Activated CD8-positive, alpha-beta T cell treated with anti-CD3 and anti-CD28 coated beads, Interleukin-2, amount 10 ng/mL, durations not matched to agents 7 days and 5 days (primary cell): ENCODE measurements around the gene ACY1. TPM values are rescaled to one million over a fixed set of nuclear protein-coding genes. Genes with fewer than 3 reads are reported as not detected.
A peak's percentile ranks its signal among the peaks of the same experiment; 100 is the strongest.

Source experiments
- ATAC-seq: fragments of 150-1000 bp; cut with Tn5 transposase; one replicate; pipeline ENCODE4 v1.10.0; 2021; ENCODE audit warnings: moderate library complexity
- CTCF ChIA-PET: fragments of 350-600 bp; sonication (Branson Sonifier 250); formaldehyde crosslinking; loops from one replicate; lab custom pipeline; 2021; ENCODE audit warnings: antibody characterized with exemption; lab: Charles Lee
- POLR2A ChIA-PET: fragments of 350-600 bp; sonication (Branson Sonifier 250); formaldehyde crosslinking; loops from one replicate; lab custom pipeline; 2021; ENCODE audit warnings: antibody characterized with exemption; lab: Charles Lee
- DNase-seq: peaks from one replicate; pipeline ENCODE4 v3.0.0-alpha.2; 2020
- H3K27ac Mint-ChIP-seq: one replicate; pipeline ENCODE4 v1.8.0; 2021; ENCODE audit warnings: mild to moderate bottlenecking, mixed read lengths
- H3K27me3 Mint-ChIP-seq: one replicate; pipeline ENCODE4 v1.8.0; 2021; ENCODE audit warnings: low read depth, mixed read lengths
- H3K36me3 Mint-ChIP-seq: one replicate; pipeline ENCODE4 v1.8.0; 2021; ENCODE audit warnings: low read depth, mixed read lengths
- H3K4me1 Mint-ChIP-seq: one replicate; pipeline ENCODE4 v1.8.0; 2021; ENCODE audit warnings: low read depth, mixed read lengths
- H3K4me3 Mint-ChIP-seq: one replicate; pipeline ENCODE4 v1.8.0; 2021; ENCODE audit warnings: mild to moderate bottlenecking, mixed read lengths
- H3K9me3 Mint-ChIP-seq: one replicate; pipeline ENCODE4 v1.8.0; 2022; ENCODE audit warnings: mixed read lengths; ENCODE audit not compliant: insufficient read depth
- total RNA-seq, 2 experiments: library from RNA; stranded (reverse); gene quantifications; one replicate each; pipeline ENCODE4 v1.2.3, GENCODE V29; 2021

ACY1 gene
- total RNA-seq, 2 experiments from 2014 or later = 17.4 to 21.2 TPM

GRCh38 chr3:51967384-51968169 lies 15.8 kb upstream of the ACY1 start, which contains the start of gene PCBP4:
TSS of gene PCBP4 (minus strand) at chr3:51967454. CDS start at chr3:51961240, 6,214 bp downstream.
- peak; percentile 45 for DNase-seq

GRCh38 chr3:51968170-51968775 lies 15.1 kb upstream of the ACY1 start:
- no peak for ATAC-seq
- CTCF ChIA-PET = interaction anchor here (3.8 to 4.0 kb wide), 2 partner anchors 14 to 26 kb away, joined by 14 to 19 read pairs; partner anchors contain the start of genes ACY1, PARP3 and RRP9
- peaks cover 3% of the 10 kb centered on the region for H3K27me3 Mint-ChIP-seq
- no peak overlapping the region for H3K27ac Mint-ChIP-seq
- POLR2A ChIA-PET = no interaction called here
- H3K36me3 Mint-ChIP-seq = no peaks in the 10 kb centered on the region
- no peak for DNase-seq
- peak overlapping the region; percentile 75 for H3K4me3 Mint-ChIP-seq
- H3K9me3 Mint-ChIP-seq = no peaks in the 10 kb centered on the region
- peaks cover 21% of the 10 kb centered on the region for H3K4me1 Mint-ChIP-seq

More at GRCh38 chr3:51967384-51968169, 15.8 kb upstream of the ACY1 start, which contains the start of gene PCBP4:
- peaks cover 21% of the 10 kb centered on the region for H3K4me1 Mint-ChIP-seq
- H3K27ac Mint-ChIP-seq = peak within 1 kb of the TSS; percentile 64
- H3K27me3 Mint-ChIP-seq = peaks cover 6% of the 10 kb centered on the region
- no peaks in the 10 kb centered on the region for H3K9me3 Mint-ChIP-seq
- H3K4me3 Mint-ChIP-seq = peak within 1 kb of the TSS; percentile 75
- ChIA-PET POLR2A (interaction anchor here (1.1 kb wide), 1 partner anchor 28 kb away, joined by 3 read pairs; the partner anchor contains the start of gene RPL29), CTCF (interaction anchor here (3.8 to 4.0 kb wide), 2 partner anchors 15 to 25 kb away, joined by 14 to 19 read pairs; partner anchors contain the start of genes ACY1, PARP3 and RRP9)
- no peaks in the 10 kb centered on the region for H3K36me3 Mint-ChIP-seq
- peak; percentile 62 for ATAC-seq

DNA sequence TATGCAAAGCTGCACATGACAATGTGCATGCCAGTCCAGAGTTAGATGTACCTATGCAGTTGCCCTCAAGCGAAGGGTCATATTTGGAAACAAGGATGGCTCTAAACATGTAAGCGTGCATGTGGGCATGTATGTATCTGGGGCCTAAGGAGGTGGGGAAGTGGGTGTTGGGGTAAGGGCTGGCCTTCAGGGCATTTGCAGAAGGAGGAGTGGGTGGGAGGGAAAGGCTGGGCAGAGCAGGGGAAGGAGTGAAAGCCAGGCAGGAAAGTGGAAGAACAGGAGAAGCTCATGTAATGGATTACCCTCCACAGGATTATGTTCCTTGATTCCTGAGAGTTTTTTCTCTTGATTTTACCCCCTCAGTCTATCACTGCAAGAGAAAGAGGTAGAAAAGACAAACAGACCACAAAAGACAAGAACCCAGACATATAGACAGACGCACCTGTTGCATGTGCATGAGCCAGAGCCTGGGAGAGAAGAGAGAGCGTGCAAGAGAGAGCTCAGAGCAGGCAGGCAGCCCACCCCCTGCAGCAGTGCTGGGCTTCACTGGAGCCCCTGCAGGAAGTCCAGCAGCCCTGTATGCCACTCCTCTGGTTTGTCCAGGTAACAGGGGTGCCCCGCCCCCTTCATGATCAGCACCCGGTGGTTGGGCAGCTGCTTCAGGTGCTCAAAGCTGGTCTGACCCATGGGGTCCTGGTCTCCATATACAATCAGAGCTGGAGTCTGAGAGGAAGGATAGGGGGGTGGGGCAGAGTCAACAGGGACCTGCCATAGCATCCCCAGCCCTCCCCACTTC lies 14.3 kb upstream of the ACY1 start:
- Mint-ChIP-seq H3K4me1 (peaks cover 28% of the 10 kb centered on the region), H3K27me3 (peaks cover 3% of the 10 kb centered on the region), H3K9me3 (no peaks in the 10 kb centered on the region), H3K4me3 (no peak overlapping the region), H3K36me3 (no peaks in the 10 kb centered on the region), H3K27ac (peak overlapping the region; percentile 75)
- DNase-seq (no peak), ATAC-seq (no peak)
- ChIA-PET POLR2A (interaction anchor here (1.0 kb wide), 1 partner anchor 14 kb away, joined by 3 read pairs; the partner anchor contains the start of gene ACY1), CTCF (interaction anchor here (3.8 to 4.0 kb wide), 2 partner anchors 13 to 27 kb away, joined by 14 to 19 read pairs; partner anchors contain the start of genes ACY1, PARP3 and RRP9)

- Mint-ChIP-seq H3K27me3 (peaks cover 3% of the 10 kb centered on the region), H3K36me3 (no peaks in the 10 kb centered on the region), H3K27ac (no peak overlapping the region), H3K4me1 (peaks cover 35% of the 10 kb centered on the region), H3K4me3 (no peak overlapping the region), H3K9me3 (no peaks in the 10 kb centered on the region)
- DNase-seq (no peak), ATAC-seq (no peak)
- POLR2A ChIA-PET = interaction anchor here (1.0 kb wide), 1 partner anchor 13 kb away, joined by 3 read pairs; the partner anchor contains the start of gene ACY1
- CTCF ChIA-PET = interaction anchor here (3.8 to 4.0 kb wide), 2 partner anchors 12 to 28 kb away, joined by 14 to 19 read pairs; partner anchors contain the start of genes ACY1, PARP3 and RRP9
These were observed 13.5 kb upstream of the ACY1 start for GRCh38 chr3:51969841-51970240.

DNA sequence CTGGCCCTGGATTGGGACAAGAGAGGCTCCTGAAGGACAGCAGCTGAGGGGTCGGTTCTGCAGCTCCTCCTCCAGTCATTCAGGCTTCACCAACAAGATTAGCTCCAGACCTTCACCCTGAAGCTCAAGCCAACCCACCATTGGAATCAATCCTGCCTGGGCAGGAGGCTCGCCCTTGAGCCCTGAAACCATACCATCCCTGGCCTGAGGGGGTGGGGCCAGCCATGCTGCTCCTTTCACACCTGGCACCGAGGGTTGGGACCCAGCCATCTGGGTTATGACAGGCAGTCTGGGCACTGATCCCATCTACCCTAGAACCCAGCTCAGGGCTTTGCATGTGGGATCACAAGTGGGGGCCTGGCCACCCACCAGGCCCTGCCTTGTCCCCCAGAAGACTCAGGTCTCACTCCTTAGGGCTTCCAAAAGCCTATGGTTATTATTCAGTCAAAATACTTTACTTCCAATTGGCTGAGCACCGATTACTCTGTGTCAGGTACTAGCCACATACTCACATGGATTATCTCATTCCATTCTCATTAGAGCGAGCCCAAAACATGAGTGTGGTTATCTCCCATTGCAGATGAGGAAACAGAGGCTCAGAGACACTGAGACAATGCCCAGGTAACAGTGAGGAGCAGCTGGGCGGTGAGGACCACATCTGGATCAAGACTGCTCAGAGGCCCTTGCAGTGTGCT lies 12.6 kb upstream of the ACY1 start:
- no peak for ATAC-seq
- H3K27me3 Mint-ChIP-seq = no peaks in the 10 kb centered on the region
- ChIA-PET CTCF (interaction anchor here (3.8 to 4.0 kb wide), 2 partner anchors 12 to 28 kb away, joined by 14 to 19 read pairs; partner anchors contain the start of genes ACY1, PARP3 and RRP9), POLR2A (interaction anchor here (0.6 kb wide), 1 partner anchor 21 kb away, joined by 3 read pairs; no protein-coding TSS in a partner anchor)
- no peaks in the 10 kb centered on the region for H3K36me3 Mint-ChIP-seq
- no peak overlapping the region for H3K4me3 Mint-ChIP-seq
- no peak for DNase-seq
- peaks cover 42% of the 10 kb centered on the region for H3K4me1 Mint-ChIP-seq
- no peak overlapping the region for H3K27ac Mint-ChIP-seq
- no peaks in the 10 kb centered on the region for H3K9me3 Mint-ChIP-seq

- H3K4me3 Mint-ChIP-seq = no peak overlapping the region
- no peaks in the 10 kb centered on the region for H3K36me3 Mint-ChIP-seq
- ChIA-PET POLR2A (interaction anchor here (0.6 kb wide), 1 partner anchor 20 kb away, joined by 3 read pairs; no protein-coding TSS in a partner anchor), CTCF (no interaction called here)
- H3K27ac Mint-ChIP-seq = no peak overlapping the region
- H3K27me3 Mint-ChIP-seq = no peaks in the 10 kb centered on the region
- H3K4me1 Mint-ChIP-seq = peaks cover 47% of the 10 kb centered on the region
- DNase-seq (no peak), ATAC-seq (no peak)
- no peaks in the 10 kb centered on the region for H3K9me3 Mint-ChIP-seq
These were observed 12.0 kb upstream of the ACY1 start for GRCh38 chr3:51971350-51971749.

- DNase-seq (peak; percentile 35), ATAC-seq (peak; percentile 28)
- Mint-ChIP-seq H3K4me1 (peaks cover 50% of the 10 kb centered on the region), H3K27me3 (no peaks in the 10 kb centered on the region), H3K36me3 (no peaks in the 10 kb centered on the region), H3K4me3 (peak overlapping the region; percentile 98), H3K27ac (peak overlapping the region; percentile 93), H3K9me3 (no peaks in the 10 kb centered on the region)
- ChIA-PET POLR2A (interaction anchor here (0.7 to 3.0 kb wide), 9 partner anchors 9 to 83 kb away, joined by 3 to 19 read pairs (median 4); partner anchors contain the start of genes ACY1 and RRP9), CTCF (interaction anchor here (0.7 to 3.4 kb wide), 22 partner anchors 9 to 365 kb away, joined by 3 to 57 read pairs (median 5); partner anchors contain the start of genes ACY1, DUSP7, PARP3 and POC1A)
These were observed 8.9 kb upstream of the ACY1 start for GRCh38 chr3:51974277-51974962.

DNA sequence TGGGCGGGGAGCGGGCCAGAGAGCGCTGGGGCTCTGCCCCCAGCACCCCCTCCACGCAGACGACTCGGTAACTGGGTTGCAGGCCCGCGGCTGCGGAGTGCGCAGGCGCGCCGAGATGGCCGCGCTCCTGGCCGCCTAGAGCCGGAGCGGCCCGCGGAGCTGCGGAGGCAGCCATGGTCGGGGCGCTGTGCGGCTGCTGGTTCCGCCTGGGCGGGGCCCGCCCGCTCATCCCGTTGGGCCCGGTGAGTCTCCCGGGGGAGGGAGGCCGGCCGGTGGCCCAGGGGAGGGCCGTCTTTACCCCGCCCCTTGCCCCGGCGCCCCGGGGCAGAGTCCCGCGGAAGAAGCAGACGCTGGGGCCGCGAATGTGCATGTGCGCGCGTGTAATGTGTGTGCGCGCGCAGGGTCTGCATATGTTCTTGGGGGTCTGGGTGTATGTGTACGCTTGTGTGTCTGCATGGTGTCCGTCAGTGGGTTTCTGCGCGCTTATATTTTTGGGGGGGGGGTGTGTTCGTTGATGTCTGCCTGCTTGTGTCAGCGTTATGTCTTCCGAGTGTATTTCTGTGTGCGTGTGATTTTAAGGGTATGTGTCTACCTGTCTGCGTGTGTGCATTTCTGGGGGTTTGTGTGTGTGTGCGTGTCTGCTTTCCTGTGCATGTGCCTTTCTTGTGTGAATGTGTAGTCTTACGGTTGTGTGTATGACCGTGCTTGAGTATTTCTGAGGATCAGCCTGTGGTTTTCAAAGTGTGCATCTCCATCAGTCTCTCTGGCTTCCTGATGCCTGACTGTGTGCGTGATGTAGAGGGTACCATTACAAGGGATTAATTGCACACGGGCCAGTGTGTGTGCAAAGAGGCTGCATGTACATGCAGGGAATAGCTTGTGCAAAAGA lies 8.1 kb upstream of the ACY1 start, which contains the start of gene ABHD14A:
Gene ABHD14A, plus strand, starts transcription at position 102 of the 889 bp plus-strand sequence. Its CDS starts 72 bp downstream, at position 174.
- peaks cover 50% of the 10 kb centered on the region for H3K4me1 Mint-ChIP-seq
- DNase-seq (peak; percentile 73), ATAC-seq (peak; percentile 81)
- H3K9me3 Mint-ChIP-seq = no peaks in the 10 kb centered on the region
- peak within 1 kb of the TSS; percentile 98 for H3K4me3 Mint-ChIP-seq
- ChIA-PET POLR2A (interaction anchor here (0.7 to 3.0 kb wide), 5 partner anchors 8 to 34 kb away, joined by 3 to 19 read pairs (median 4); partner anchors contain the start of gene ACY1), CTCF (interaction anchor here (0.7 to 3.4 kb wide), 7 partner anchors 8 to 32 kb away, joined by 3 to 57 read pairs (median 11); partner anchors contain the start of genes ACY1, PARP3, RPL29 and RRP9)
- H3K27me3 Mint-ChIP-seq = no peaks in the 10 kb centered on the region
- H3K27ac Mint-ChIP-seq = peak within 1 kb of the TSS; percentile 93
- no peaks in the 10 kb centered on the region for H3K36me3 Mint-ChIP-seq
